WTC11 (cell line): Measurements from ENCODE around the gene TMEM190. TPM values are rescaled to one million over a fixed set of nuclear protein-coding genes. Genes with fewer than 3 reads are reported as not detected.
A peak's percentile ranks its signal among the peaks of the same experiment; 100 is the strongest.

Source experiments
- ATAC-seq: fragments of 200-7000 bp; cut with Tn5 transposase; 2 replicates; pipeline ENCODE4 v1.10.0; 2021; ENCODE audit warnings: mild to moderate bottlenecking, moderate library complexity
- CTCF ChIA-PET: fragments of 300-600 bp; sonication (Branson Sonifier 250); formaldehyde crosslinking; loops from one replicate; lab custom pipeline; 2021; ENCODE audit warnings: antibody characterized with exemption; lab: Charles Lee
- POLR2A ChIA-PET: fragments of 350-600 bp; sonication (Branson Sonifier 250); formaldehyde crosslinking; loops from one replicate; lab custom pipeline; 2021; ENCODE audit warnings: antibody characterized with exemption; lab: Charles Lee
- DNase-seq: peaks from one replicate; pipeline ENCODE4 v3.0.0; 2021; ENCODE audit warnings: low spot score
- H3K27ac Mint-ChIP-seq: 2 replicates; pipeline ENCODE4 v1.8.0; 2021; ENCODE audit warnings: mixed read lengths
- H3K27me3 Mint-ChIP-seq: 2 replicates; pipeline ENCODE4 v1.8.0; 2021; ENCODE audit warnings: low read depth, mild to moderate bottlenecking, moderate library complexity, mixed read lengths
- H3K36me3 Mint-ChIP-seq: 2 replicates; pipeline ENCODE4 v1.8.0; 2021; ENCODE audit warnings: mixed read lengths
- H3K4me1 Mint-ChIP-seq: 2 replicates; pipeline ENCODE4 v1.8.0; 2022; ENCODE audit warnings: mixed read lengths
- H3K4me3 Mint-ChIP-seq: 2 replicates; pipeline ENCODE4 v1.8.0; 2021; ENCODE audit warnings: mild to moderate bottlenecking, moderate library complexity, mixed read lengths
- H3K9me3 Mint-ChIP-seq: 2 replicates; pipeline ENCODE4 v1.8.0; 2021; ENCODE audit warnings: mixed read lengths
- MAX ChIP-seq: sonication (generic); formaldehyde crosslinking; IDR thresholded peaks from 2 replicates; pipeline ENCODE4 v1.8.0; 2022; ENCODE audit warnings: mild to moderate bottlenecking, missing genetic modification reagents
- NR2C2 ChIP-seq: sonication (generic); formaldehyde crosslinking; IDR thresholded peaks from 2 replicates; pipeline ENCODE4 v1.8.0; 2022; ENCODE audit warnings: mild to moderate bottlenecking, missing genetic modification reagents
- PRDM15 ChIP-seq: sonication (generic); formaldehyde crosslinking; IDR thresholded peaks from 2 replicates; pipeline ENCODE4 v1.8.0; 2022; ENCODE audit warnings: missing genetic modification reagents
- RELA ChIP-seq: sonication (generic); formaldehyde crosslinking; IDR thresholded peaks from 2 replicates; pipeline ENCODE4 v1.8.1; 2022; ENCODE audit warnings: missing genetic modification reagents, mild to moderate bottlenecking, borderline replicate concordance
- ZNF138 ChIP-seq: sonication (generic); formaldehyde crosslinking; conservative IDR thresholded peaks from 2 replicates; pipeline ENCODE4 v1.8.1; 2022; ENCODE audit warnings: mild to moderate bottlenecking, moderate library complexity, missing genetic modification reagents
- ZNF532 ChIP-seq: fragments of 250-450 bp; sonication (Bioruptor Pico); IDR thresholded peaks from 2 replicates; pipeline ENCODE4 v1.9.0; 2021; ENCODE audit warnings: mild to moderate bottlenecking, borderline replicate concordance
- total RNA-seq: library from RNA; stranded (reverse); gene quantifications from 3 replicates; pipeline ENCODE4 v1.2.3, GENCODE V29; 2021
- TF ChIP-seq, protein P1 (sequence below): sonication (generic); formaldehyde crosslinking; IDR thresholded peaks from 2 replicates; pipeline ENCODE4 v1.8.0; 2023; ENCODE audit warnings: mild to moderate bottlenecking, missing genetic modification reagents

Gene TMEM190
- total RNA-seq, 1 experiment from 2014 or later, result 0.33 TPM

DNA sequence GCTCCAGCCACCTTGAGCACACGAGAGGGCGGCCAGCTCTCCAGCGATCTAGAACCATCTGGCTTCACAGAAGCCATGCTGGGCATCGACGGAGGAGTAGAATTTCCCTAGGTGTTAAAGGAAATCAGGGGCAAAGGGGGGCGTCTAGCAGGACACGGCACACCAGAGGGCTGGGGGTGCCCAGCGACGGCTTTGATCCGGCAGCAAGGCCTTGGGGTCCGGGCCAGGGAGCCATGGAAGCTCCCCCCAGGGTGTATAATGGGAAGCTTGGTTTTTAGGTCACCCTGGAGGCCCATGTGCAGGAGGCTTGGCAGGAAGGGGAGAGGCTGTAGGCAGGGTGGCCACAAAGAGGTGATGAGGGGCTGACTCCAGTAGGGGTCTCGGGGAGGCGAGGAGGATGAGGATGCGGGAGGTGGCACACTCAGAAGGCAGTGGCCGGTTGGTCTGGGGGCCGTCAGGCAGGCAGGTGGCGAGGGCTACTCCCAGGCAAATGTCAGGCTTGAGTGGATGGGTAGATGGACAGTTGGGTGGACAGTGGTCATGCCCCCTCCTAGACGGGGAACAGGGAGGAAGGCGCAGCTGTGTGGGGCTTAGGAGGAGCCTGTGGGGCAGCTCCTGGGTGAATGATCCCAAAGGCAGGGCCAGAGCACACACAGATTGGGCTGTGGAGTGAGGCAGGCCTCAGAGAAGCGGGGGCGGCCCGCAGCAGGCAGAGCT lies 31.4 kb upstream of the TMEM190 start:
- CTCF ChIA-PET, result interaction anchor here (0.5 to 1.7 kb wide), 4 partner anchors 31 to 73 kb away, joined by 3 to 6 read pairs (median 3); partner anchors contain the start of gene TMEM238
- H3K4me1 Mint-ChIP-seq, result peaks cover 41% of the 10 kb centered on the region
- peak overlapping the region; percentile 84 for H3K27ac Mint-ChIP-seq
- TF ChIP-seq NR2C2 (CRISPR knock-in tag), result no peak
- 0 out of 2 replicates have a peak, but pooled peaks have one; percentile 26 for TF ChIP-seq PRDM15 (CRISPR knock-in tag)
- DNase-seq, result no peak
- H3K9me3 Mint-ChIP-seq, result no peaks in the 10 kb centered on the region
- H3K4me3 Mint-ChIP-seq, result no peak overlapping the region
- H3K27me3 Mint-ChIP-seq, result no peaks in the 10 kb centered on the region; the same call in 1 of the 2 replicates
- no peak for ATAC-seq
- peaks cover 28% of the 10 kb centered on the region for H3K36me3 Mint-ChIP-seq
- POLR2A ChIA-PET, result no interaction called here

GRCh38 chr19:55345818-55346724 lies 30.6 kb upstream of the TMEM190 start:
- Mint-ChIP-seq H3K4me3 (no peak overlapping the region), H3K27ac (peak overlapping the region; percentile 24; the same call in 1 of the 2 replicates), H3K9me3 (no peaks in the 10 kb centered on the region), H3K4me1 (peaks cover 47% of the 10 kb centered on the region), H3K27me3 (peaks cover 8% of the 10 kb centered on the region), H3K36me3 (peaks cover 28% of the 10 kb centered on the region)
- DNase-seq (no peak), ATAC-seq (no peak)
- ChIA-PET CTCF (interaction anchor here (0.6 to 1.7 kb wide), 3 partner anchors 19 to 72 kb away, joined by 3 to 6 read pairs (median 3); no protein-coding TSS in a partner anchor), POLR2A (no interaction called here)
- TF ChIP-seq MAX (CRISPR knock-in tag) (no peak), ZNF138 (CRISPR knock-in tag) (no peak), RELA (CRISPR knock-in tag) (no peak), ZNF532 (CRISPR knock-in tag) (no peak)
- TF ChIP-seq, protein P1, sequence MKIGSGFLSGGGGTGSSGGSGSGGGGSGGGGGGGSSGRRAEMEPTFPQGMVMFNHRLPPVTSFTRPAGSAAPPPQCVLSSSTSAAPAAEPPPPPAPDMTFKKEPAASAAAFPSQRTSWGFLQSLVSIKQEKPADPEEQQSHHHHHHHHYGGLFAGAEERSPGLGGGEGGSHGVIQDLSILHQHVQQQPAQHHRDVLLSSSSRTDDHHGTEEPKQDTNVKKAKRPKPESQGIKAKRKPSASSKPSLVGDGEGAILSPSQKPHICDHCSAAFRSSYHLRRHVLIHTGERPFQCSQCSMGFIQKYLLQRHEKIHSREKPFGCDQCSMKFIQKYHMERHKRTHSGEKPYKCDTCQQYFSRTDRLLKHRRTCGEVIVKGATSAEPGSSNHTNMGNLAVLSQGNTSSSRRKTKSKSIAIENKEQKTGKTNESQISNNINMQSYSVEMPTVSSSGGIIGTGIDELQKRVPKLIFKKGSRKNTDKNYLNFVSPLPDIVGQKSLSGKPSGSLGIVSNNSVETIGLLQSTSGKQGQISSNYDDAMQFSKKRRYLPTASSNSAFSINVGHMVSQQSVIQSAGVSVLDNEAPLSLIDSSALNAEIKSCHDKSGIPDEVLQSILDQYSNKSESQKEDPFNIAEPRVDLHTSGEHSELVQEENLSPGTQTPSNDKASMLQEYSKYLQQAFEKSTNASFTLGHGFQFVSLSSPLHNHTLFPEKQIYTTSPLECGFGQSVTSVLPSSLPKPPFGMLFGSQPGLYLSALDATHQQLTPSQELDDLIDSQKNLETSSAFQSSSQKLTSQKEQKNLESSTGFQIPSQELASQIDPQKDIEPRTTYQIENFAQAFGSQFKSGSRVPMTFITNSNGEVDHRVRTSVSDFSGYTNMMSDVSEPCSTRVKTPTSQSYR (CRISPR knock-in tag), result no peak
